ENCODE results near the gene CHD2.

Gene CHD2

GRCh38 chr15:93067649-93068085, 167.5 kb downstream of the CHD2 start:
- DNase-seq (ENCODE audit: low read depth in 2 of 2): no peak

- DNase-seq (ENCODE audit: low read depth in 2 of 2): no peak
Observed at GRCh38 chr15:93068581-93069199, 168.6 kb downstream of the CHD2 start.

GRCh38 chr15:93070132-93070531, 170.0 kb downstream of the CHD2 start:
- no peak for DNase-seq (ENCODE audit: low read depth in 2 of 2)

DNA sequence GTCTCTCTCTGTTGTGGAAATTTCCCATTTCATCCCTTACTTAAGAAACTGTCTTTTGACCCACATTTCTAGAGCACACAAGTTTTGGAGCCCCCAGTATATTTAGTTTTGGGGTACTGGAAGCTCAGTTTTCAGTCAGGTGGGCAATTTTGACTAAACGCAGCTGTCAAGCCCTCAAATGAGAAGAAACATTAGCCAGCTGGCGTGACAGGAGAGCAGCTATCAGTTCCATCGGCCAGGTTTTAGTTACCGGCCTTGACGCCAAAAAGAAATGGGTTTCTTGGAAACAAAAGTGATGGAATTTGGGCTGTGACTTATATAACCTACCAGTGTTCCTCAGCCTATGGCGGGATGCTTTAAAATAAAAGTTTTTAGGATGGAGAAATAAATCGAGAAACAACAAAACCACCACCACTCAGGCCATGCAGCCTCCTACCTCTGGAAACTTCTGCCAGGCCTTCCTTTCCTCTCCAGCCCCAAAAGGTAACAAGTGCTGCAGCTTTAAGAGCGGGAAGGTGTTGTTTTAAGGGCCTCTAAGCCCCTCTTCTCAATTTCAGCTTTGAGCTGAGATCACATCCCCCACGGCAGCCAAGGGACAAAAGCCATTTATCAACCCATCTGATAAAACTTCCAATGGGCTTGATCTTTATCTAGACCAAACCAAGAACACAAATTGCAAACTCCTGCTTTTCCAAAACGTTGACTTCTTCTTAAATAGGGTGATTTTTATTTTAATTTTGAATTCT, 170.6 kb downstream of the CHD2 start:
- DNase-seq (ENCODE audit: low read depth in 2 of 2): no peak

- DNase-seq (ENCODE audit: low read depth in 2 of 2): no peak
Observed at GRCh38 chr15:93071469-93071936, 171.4 kb downstream of the CHD2 start.

- no peak for DNase-seq (ENCODE audit: low read depth in 2 of 2)
Observed at GRCh38 chr15:93072011-93072410, 171.9 kb downstream of the CHD2 start.

DNA sequence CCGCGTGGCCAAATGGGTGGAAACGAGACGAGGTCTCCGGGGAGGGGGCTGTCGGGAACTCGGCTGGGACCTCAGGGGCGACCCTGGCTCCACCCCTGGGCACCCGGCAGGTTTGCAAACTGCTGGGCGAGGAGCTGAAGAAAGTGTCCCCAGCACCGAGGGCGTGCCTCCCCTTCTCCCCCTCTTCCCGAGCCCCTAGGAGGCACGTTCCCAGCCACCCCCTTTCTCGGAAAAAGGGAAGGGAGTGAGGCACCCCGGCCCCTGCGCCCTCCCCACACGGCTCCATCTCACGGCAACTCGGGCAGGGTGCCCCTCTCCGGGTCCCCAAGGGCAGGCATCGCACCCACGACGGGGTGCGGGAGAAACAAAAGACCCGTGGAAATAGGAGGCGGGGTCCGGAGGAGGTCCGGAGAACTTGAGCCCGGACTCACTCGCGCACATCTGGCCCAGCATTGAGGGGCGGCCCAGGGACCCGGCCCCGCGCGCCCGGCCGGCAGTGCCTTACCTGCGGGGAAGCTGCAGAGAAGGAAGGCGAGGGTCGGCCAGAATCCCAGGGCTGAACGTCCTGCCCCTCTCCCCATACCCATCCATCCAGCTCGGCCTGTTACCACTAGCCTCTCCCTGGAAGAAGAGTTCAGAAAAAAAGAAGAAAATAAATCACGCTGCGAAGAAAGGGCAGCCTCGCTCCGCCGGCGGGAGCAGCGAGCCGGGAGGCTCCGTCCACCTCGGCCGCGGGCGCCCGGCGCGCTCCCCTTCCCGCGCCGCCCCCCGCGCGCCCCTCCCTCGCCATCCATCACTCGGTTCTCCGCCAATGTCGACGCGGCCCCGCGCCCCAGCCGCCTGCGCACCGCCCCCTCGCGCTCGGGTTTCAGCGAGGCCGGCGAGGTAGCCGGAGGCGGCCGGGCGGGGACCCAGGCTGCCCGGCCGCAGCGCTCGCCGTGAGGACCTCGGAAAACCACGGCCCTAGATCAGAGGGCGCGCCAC, 172.6 kb downstream of the CHD2 start:
- no peak for DNase-seq (ENCODE audit: low read depth in 2 of 2)

DNA sequence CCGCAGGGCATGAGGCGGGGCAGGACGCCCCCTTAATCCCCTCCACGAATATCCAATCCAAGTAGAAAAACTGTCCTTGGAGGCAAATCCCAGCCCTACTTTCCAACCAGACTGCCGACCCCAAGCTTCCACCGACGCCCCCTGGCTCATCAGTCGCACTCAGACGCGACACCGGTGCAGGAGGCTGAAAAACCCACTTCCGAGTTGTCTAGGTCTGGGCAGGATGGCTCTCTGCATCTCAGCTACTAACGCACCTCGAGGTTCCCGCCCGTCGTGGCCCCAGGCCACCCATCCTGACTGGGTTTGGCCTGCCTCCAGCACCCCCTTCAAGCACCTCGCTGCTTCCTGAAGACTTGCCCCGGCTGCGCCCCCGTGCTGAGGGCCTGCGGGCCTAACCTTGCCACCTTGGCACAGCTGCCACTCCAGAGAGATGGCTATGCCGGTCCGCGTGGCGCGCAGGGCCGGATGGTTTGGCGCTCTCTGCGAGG, 173.4 kb downstream of the CHD2 start:
- no peak for DNase-seq (ENCODE audit: low read depth in 2 of 2)

DNA sequence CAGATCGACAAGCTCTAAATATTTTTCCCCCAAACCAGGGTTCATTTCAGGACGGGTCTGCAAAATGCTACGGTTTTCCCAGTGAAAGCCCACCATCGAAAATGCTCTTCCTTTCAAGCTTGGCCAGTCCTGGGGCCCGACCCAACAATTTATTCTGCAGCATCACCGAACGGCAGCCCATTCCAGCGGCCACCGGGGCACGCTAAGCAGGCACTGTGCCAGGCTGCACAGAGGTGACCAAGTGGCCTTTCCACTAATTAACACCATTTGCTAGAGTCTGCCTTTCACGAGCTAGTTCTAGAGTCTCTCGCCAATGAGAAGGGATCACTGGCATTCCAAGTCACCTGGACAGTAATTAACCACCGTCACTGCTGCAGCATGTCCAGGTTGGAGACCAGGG, 174.5 kb downstream of the CHD2 start:
- DNase-seq (ENCODE audit: low read depth in 2 of 2): no peak

DNA sequence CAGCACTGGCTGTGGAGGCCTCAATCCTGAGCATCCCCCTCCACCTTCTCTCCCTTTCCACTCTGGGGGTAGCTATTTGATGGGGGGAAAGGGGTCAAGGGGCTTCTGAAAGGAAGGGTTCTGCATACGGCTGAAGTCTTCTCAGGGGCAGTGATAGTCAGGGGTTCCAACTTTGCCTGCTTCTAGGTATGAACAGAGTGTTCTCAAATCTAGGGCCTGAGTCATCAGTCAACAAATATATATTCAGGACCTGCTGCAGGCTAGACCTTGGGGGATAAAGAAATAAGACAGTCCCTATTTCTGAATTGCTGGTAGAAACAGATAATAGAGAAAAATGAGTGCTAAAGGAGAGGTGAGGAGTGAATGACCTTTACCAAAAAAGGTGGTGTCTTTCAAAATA, 176.1 kb downstream of the CHD2 start:
- DNase-seq (ENCODE audit: low read depth in 2 of 2): no peak

DNA sequence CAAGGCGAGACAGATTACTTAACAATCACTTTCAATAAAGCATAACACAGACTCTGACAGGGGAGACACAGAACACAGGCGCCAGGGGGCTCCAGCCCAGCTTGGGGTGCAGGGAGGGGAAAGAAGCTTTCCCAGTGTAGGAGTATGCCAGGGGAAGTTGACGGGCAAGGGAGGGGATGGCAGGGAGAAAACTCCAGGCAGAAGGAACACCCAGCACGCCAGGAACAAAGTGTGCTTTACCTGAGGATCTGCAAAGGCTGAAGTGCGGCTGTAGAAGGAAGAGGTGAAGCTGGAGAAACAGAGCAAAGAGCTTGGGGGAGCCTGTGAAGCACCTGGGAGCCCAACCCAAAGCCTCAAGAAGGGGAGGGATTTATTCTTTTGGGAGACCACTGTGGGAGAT, 176.8 kb downstream of the CHD2 start:
- DNase-seq (ENCODE audit: low read depth in 2 of 2): no peak
